SHP77 (cell line): ENCODE results near the gene WDR86.
A peak's percentile ranks its signal among the peaks of the same experiment; 100 is the strongest.

Experiments
- DNase-seq, 2 experiments: peaks; one replicate each; lab custom pipeline; 2025; lab: John Stamatoyannopoulos, UW

The WDR86 gene

GRCh38 chr7:151439855-151440798, 30.3 kb upstream of the WDR86 start, which contains the start of gene CRYGN:
CRYGN (minus strand) TSS chr7:151440141; CDS start chr7:151439917, 224 bp downstream.
- DNase-seq, result no peak

GRCh38 chr7:151438864-151439601, 29.2 kb upstream of the WDR86 start:
- DNase-seq, result no peak

GRCh38 chr7:151437866-151438516, 28.2 kb upstream of the WDR86 start:
- no peak for DNase-seq

- no peak for DNase-seq
Observed at GRCh38 chr7:151437159-151437553, 27.3 kb upstream of the WDR86 start.

- no peak for DNase-seq
Observed at GRCh38 chr7:151436446-151437158, 26.8 kb upstream of the WDR86 start.

GRCh38 chr7:151435971-151436370, 26.1 kb upstream of the WDR86 start:
- no peak for DNase-seq

GRCh38 chr7:151435103-151435916, 25.5 kb upstream of the WDR86 start:
- DNase-seq, result no peak

GRCh38 chr7:151434549-151434948, 24.7 kb upstream of the WDR86 start:
- DNase-seq, result no peak

GRCh38 chr7:151433721-151434400, 24.0 kb upstream of the WDR86 start:
- no peak for DNase-seq

GRCh38 chr7:151432658-151433521, 23.1 kb upstream of the WDR86 start:
- DNase-seq, result no peak

GRCh38 chr7:151431768-151432311, 22.0 kb upstream of the WDR86 start:
- no peak for DNase-seq

- DNase-seq, result no peak
Observed at GRCh38 chr7:151431281-151431767, 21.5 kb upstream of the WDR86 start.

GRCh38 chr7:151430391-151431205, 20.8 kb upstream of the WDR86 start:
- no peak for DNase-seq

GRCh38 chr7:151429560-151430331, 19.9 kb upstream of the WDR86 start:
- DNase-seq, result peak; percentile 67 to 83

- no peak for DNase-seq
Observed at GRCh38 chr7:151429237-151429559, 19.4 kb upstream of the WDR86 start.

GRCh38 chr7:151428378-151429236, 18.8 kb upstream of the WDR86 start:
- no peak for DNase-seq
